ENCODE data around the gene RSPO4. TPM values are rescaled to one million over a fixed set of nuclear protein-coding genes. Genes with fewer than 3 reads are reported as not detected.

The RSPO4 gene
- total RNA-seq, 4 donors from 2014 or later: 0.30 to 0.66 (median 0.59) TPM; not detected in 1

- no peak overlapping the region for H3K4me3 ChIP-seq
- H3K27ac ChIP-seq: no peak overlapping the region
- no peaks in the 10 kb centered on the region for H3K9me3 ChIP-seq
- no peaks in the 10 kb centered on the region for H3K27me3 ChIP-seq
- H3K36me3 ChIP-seq: no peaks in the 10 kb centered on the region
- TF ChIP-seq CTCF (IDR thresholded peaks at IDR 0.05): no peak
- no peak for TF ChIP-seq POLR2A (IDR thresholded peaks at IDR 0.05)
- no peak for TF ChIP-seq EP300 (IDR thresholded peaks at IDR 0.05)
- 13 to 21% methylated on average over 9 of the region's 9 CpGs for WGBS, 2 donors
- DNase-seq (ENCODE audit: low spot score in 2 of 2): no peak
- H3K4me1 ChIP-seq: no peaks in the 10 kb centered on the region
Observed at GRCh38 chr20:982754-983153, 19.4 kb downstream of the RSPO4 start.

GRCh38 chr20:977021-977420, 25.1 kb downstream of the RSPO4 start:
- no peak overlapping the region for H3K4me3 ChIP-seq
- H3K27ac ChIP-seq: no peak overlapping the region
- TF ChIP-seq CTCF (IDR thresholded peaks at IDR 0.05) (no peak), EP300 (IDR thresholded peaks at IDR 0.05) (no peak), POLR2A (IDR thresholded peaks at IDR 0.05) (no peak)
- DNase-seq (ENCODE audit: low spot score in 2 of 2): no peak
- no peaks in the 10 kb centered on the region for H3K27me3 ChIP-seq
- H3K4me1 ChIP-seq: no peaks in the 10 kb centered on the region
- WGBS, 2 donors: 79 to 86% methylated on average over 1 of the region's 1 CpG
- no peaks in the 10 kb centered on the region for H3K9me3 ChIP-seq
- no peaks in the 10 kb centered on the region for H3K36me3 ChIP-seq

- Histone ChIP-seq H3K9me3 (no peaks in the 10 kb centered on the region), H3K27ac (no peak overlapping the region), H3K27me3 (no peaks in the 10 kb centered on the region), H3K4me1 (no peaks in the 10 kb centered on the region), H3K4me3 (no peak overlapping the region), H3K36me3 (no peaks in the 10 kb centered on the region)
- 66 to 67% methylated on average over 2 of the region's 2 CpGs for WGBS, 2 donors
- DNase-seq (ENCODE audit: low spot score in 2 of 2): no peak
- TF ChIP-seq POLR2A (IDR thresholded peaks at IDR 0.05) (no peak), CTCF (IDR thresholded peaks at IDR 0.05) (no peak), EP300 (IDR thresholded peaks at IDR 0.05) (no peak)
Observed at GRCh38 chr20:976033-976432, 26.1 kb downstream of the RSPO4 start.

DNA sequence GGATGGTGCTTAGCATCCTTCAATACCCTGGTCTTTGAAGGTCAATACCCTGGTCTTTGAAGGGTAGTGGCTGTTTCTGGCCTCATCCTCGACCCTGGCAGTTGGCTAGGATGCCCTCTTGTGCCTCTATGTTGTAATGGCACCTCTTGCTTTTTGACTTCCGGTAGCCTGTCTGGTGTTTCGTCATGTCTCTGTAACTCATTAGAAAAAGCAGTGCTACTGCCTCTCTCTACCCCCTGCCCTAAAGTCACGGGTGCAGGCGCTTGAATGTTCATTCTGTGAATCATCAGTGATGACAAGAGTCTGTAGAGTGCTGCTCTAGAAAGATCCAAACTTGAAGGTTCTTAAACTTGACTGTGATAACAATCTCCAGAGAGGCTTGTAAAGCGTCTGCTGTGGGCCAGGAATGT, 28.3 kb downstream of the RSPO4 start:
- WGBS, 2 donors: 21 to 22% methylated on average over 6 of the region's 6 CpGs
- Histone ChIP-seq H3K9me3 (no peaks in the 10 kb centered on the region), H3K4me3 (no peak overlapping the region), H3K36me3 (no peaks in the 10 kb centered on the region), H3K27ac (no peak overlapping the region), H3K4me1 (no peaks in the 10 kb centered on the region), H3K27me3 (peaks cover 0 to 3% of the 10 kb centered on the region in 2 donors)
- TF ChIP-seq POLR2A (IDR thresholded peaks at IDR 0.05) (no peak), EP300 (IDR thresholded peaks at IDR 0.05) (no peak), CTCF (IDR thresholded peaks at IDR 0.05) (peak in 1 of 5 experiments; percentile 12)
- DNase-seq (ENCODE audit: low spot score in 2 of 2): no peak

DNA sequence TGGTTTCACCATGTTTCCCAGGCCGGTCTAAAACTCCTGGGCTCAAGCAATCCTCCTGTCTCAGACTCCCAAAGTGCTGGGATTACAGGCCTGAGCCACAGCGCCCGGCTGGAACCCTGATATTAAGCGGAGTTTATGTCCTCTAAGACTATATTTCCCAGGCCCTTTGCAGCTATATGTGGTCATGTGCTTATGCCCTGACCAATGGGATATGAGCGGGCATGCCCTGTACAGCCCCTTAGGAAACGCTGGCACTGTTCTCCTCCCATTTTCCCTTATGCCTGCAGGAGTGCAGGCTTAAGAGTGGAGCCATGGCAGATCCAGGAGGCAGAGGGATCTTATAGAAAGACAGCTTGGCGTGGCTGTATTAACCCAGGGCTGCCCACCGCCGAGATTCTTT, 29.9 kb downstream of the RSPO4 start:
- 88 to 93% methylated on average over 9 of the region's 9 CpGs for WGBS, 2 donors
- Histone ChIP-seq H3K4me1 (no peaks in the 10 kb centered on the region), H3K27me3 (peaks cover 0 to 3% of the 10 kb centered on the region in 2 donors)

More for the DNA sequence above, 29.9 kb downstream of the RSPO4 start:
- no peak overlapping the region for H3K4me3 ChIP-seq
- H3K27ac ChIP-seq: no peak overlapping the region
- peaks cover 0 to 8% (median 0%) of the 10 kb centered on the region in 4 donors for H3K9me3 ChIP-seq
- DNase-seq (ENCODE audit: low spot score in 2 of 2): no peak
- no peak for TF ChIP-seq POLR2A (IDR thresholded peaks at IDR 0.05)
- TF ChIP-seq EP300 (IDR thresholded peaks at IDR 0.05): no peak
- no peak for TF ChIP-seq CTCF (IDR thresholded peaks at IDR 0.05)
- no peaks in the 10 kb centered on the region for H3K36me3 ChIP-seq
